ENCODE results near the gene UBE2QL1.

Gene UBE2QL1

GRCh38 chr5:6424700-6425099, 24.0 kb upstream of the UBE2QL1 start:
- DNase-seq (ENCODE audit: low read depth) = no peak
- no peak overlapping the region for H3K4me3 ChIP-seq (ENCODE audit: control insufficient read depth, low read depth, low read length)
- no peak for TF ChIP-seq CTCF (conservative IDR thresholded peaks at IDR 0.05; ENCODE audit: control insufficient read depth, insufficient read depth, low read depth, low read length)

- no peak for TF ChIP-seq CTCF (conservative IDR thresholded peaks at IDR 0.05; ENCODE audit: control insufficient read depth, insufficient read depth, low read depth, low read length)
- H3K4me3 ChIP-seq (ENCODE audit: control insufficient read depth, low read depth, low read length) = no peak overlapping the region
- DNase-seq (ENCODE audit: low read depth) = no peak
These were observed 21.0 kb upstream of the UBE2QL1 start for GRCh38 chr5:6427694-6428093.

- DNase-seq (ENCODE audit: low read depth) = no peak
- TF ChIP-seq CTCF (conservative IDR thresholded peaks at IDR 0.05; ENCODE audit: control insufficient read depth, insufficient read depth, low read depth, low read length) = no peak
- H3K4me3 ChIP-seq (ENCODE audit: control insufficient read depth, low read depth, low read length) = no peak overlapping the region
These were observed 18.1 kb upstream of the UBE2QL1 start for GRCh38 chr5:6430418-6431028.

GRCh38 chr5:6431214-6432195, 17.2 kb upstream of the UBE2QL1 start:
- DNase-seq (ENCODE audit: low read depth) = no peak
- H3K4me3 ChIP-seq (ENCODE audit: control insufficient read depth, low read depth, low read length) = no peak overlapping the region
- TF ChIP-seq CTCF (conservative IDR thresholded peaks at IDR 0.05; ENCODE audit: control insufficient read depth, insufficient read depth, low read depth, low read length) = no peak

- no peak for DNase-seq (ENCODE audit: low read depth)
These were observed 16.5 kb upstream of the UBE2QL1 start for GRCh38 chr5:6432206-6432605.

GRCh38 chr5:6434731-6435130, 13.9 kb upstream of the UBE2QL1 start:
- no peak for DNase-seq (ENCODE audit: low read depth)
- TF ChIP-seq CTCF (conservative IDR thresholded peaks at IDR 0.05; ENCODE audit: control insufficient read depth, insufficient read depth, low read depth, low read length) = no peak
- no peak overlapping the region for H3K4me3 ChIP-seq (ENCODE audit: control insufficient read depth, low read depth, low read length)

More at GRCh38 chr5:6432206-6432605, 16.5 kb upstream of the UBE2QL1 start:
- TF ChIP-seq CTCF (conservative IDR thresholded peaks at IDR 0.05; ENCODE audit: control insufficient read depth, insufficient read depth, low read depth, low read length) = no peak
- H3K4me3 ChIP-seq (ENCODE audit: control insufficient read depth, low read depth, low read length) = no peak overlapping the region

Data from fibroblast of mammary gland (primary cell).